ENCODE measurements around the gene APOL6. TPM values are rescaled to one million over a fixed set of nuclear protein-coding genes. Genes with fewer than 3 reads are reported as not detected.
"Not testable (repeated sequence)": the region's sequence is repeated elsewhere in the genome, so short reads cannot be mapped to it uniquely, and the experiment has no call there.

Gene APOL6
- total RNA-seq, 1 donor from 2014 or later: 5.1 TPM

DNA sequence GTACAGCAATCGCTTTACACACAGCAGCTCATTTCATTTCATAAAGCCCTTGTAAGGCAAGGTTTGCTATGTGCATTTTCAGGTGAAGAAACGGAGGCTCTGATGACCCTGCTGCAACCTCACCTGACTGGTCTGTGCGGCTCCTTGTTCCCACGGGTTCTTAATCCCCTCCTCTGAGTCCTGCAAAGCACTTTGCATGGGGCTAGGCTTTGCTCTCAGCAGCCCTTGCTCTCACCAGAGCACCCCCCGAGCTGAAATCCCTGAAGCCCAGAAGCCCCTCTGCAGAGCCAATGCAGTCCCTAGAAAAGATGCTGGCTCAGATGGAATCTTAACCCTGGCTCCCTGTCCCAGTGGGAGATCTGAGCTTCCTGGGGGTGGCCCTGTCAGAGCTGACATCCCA lies 11.0 kb upstream of the APOL6 start:
- DNase-seq (ENCODE audit: low read depth, low spot score): no peak

- no peak for DNase-seq (ENCODE audit: low read depth, low spot score)
Measured at GRCh38 chr22:35638001-35638400, 10.2 kb upstream of the APOL6 start.

GRCh38 chr22:35638410-35638809 lies 9.8 kb upstream of the APOL6 start:
- DNase-seq (ENCODE audit: low read depth, low spot score): no peak

DNA sequence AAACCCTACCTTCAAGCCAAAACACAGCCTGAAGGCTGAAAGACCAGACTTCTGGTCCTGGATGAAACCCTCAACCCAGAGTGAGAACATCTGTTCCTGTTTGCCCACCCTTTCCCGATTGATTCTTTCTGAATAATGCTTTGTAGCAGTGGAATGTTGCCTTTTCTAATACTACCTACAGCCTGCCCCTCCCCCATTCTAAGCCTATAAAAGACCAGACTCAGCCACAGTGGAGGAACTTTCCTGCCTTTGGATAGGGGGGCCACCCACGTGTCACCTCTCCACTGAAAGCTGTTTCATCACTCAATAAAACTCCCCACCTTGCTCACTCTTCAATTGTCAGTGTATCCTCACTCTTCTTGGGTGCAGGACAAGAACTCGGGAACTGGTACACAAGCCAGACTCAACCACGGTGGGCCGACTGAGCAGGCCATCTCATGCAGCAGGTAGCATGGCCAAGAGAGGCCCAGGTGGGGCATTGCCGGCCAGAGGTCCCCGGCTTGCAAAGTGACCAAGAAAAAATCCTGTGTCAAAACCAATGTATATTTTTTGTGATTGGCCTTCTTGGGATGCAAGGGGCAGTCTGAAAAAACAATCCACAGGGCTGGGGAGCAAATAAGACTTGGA lies 6.6 kb upstream of the APOL6 start:
- no peak for DNase-seq (ENCODE audit: low read depth, low spot score)

DNA sequence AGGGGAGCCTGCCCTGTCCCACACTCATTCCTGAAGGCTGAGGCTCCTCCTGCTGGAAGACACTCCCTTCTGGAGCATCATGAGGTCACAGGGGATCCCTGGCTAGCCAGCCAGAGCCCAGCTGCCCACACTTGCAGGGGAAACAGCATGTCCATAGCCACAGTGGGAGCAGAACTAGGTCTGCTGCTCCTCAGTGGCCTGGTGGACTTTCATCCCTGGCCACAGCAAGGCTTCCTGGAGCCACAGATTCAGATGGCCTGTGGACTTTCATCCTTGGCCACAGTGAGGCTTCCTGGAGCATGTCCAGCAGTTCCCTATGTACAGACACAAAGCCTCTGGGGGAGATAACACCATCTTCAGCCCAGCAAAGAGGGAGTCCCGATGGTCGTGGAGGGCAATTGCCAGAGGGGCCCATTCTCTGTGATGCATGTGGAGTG lies 5.9 kb upstream of the APOL6 start:
- DNase-seq (ENCODE audit: low read depth, low spot score): no peak

DNA sequence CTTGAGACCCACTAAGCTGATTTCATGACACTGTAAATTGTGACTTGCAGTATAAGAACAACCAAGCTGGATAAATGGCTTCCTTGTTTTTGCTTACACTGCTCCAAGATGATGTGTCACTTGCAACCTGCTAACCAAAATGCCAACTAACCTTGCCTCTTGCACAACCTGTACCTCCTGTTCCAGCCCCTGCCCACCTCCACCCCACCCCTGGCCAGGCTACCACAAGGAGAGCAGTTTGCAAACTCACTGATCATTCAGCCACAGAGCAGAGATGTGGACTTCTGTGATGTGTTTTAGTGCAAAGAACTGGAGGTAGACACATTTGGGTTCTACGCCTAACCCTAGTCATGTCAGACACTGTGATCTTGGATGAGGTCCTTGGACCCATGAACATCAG lies 4.3 kb upstream of the APOL6 start:
- no peak for DNase-seq (ENCODE audit: low read depth, low spot score)

DNA sequence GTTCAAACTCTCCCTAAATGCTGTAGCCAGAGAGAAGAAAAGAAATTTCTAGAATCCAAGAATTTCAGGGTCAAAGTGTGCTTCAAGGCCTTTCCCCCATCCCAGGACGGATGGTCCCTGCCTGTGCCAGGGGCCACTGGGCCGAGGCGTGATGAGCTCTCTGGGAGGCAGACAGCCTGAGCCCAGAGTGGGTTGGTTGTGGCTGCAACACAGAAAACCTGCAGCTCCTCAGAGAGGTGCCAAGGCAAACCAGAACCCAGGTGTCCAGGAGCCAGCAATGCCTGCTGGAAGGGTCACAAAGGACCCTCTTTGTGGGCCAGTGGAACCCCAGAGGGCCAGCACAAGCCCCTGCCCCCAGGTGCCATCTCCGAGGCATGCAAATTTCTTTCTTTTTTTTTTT lies 2.6 kb upstream of the APOL6 start:
- no peak for DNase-seq (ENCODE audit: low read depth, low spot score)

- no peak for DNase-seq (ENCODE audit: low read depth, low spot score)
Measured at GRCh38 chr22:35649026-35649553, 844 bp downstream of the APOL6 start.

- DNase-seq (ENCODE audit: low read depth, low spot score): no peak
Measured at GRCh38 chr22:35649636-35650250, 1.5 kb downstream of the APOL6 start.

GRCh38 chr22:35651085-35651484 lies 2.8 kb downstream of the APOL6 start:
- no peak for DNase-seq (ENCODE audit: low read depth, low spot score)

GRCh38 chr22:35653824-35654223 lies 5.6 kb downstream of the APOL6 start:
- DNase-seq (ENCODE audit: low read depth, low spot score): no peak

- DNase-seq (ENCODE audit: low read depth, low spot score): no peak
Measured at GRCh38 chr22:35656284-35656752, 8.1 kb downstream of the APOL6 start.

GRCh38 chr22:35657571-35658312 lies 9.5 kb downstream of the APOL6 start:
- DNase-seq (ENCODE audit: low read depth, low spot score): no peak

DNA sequence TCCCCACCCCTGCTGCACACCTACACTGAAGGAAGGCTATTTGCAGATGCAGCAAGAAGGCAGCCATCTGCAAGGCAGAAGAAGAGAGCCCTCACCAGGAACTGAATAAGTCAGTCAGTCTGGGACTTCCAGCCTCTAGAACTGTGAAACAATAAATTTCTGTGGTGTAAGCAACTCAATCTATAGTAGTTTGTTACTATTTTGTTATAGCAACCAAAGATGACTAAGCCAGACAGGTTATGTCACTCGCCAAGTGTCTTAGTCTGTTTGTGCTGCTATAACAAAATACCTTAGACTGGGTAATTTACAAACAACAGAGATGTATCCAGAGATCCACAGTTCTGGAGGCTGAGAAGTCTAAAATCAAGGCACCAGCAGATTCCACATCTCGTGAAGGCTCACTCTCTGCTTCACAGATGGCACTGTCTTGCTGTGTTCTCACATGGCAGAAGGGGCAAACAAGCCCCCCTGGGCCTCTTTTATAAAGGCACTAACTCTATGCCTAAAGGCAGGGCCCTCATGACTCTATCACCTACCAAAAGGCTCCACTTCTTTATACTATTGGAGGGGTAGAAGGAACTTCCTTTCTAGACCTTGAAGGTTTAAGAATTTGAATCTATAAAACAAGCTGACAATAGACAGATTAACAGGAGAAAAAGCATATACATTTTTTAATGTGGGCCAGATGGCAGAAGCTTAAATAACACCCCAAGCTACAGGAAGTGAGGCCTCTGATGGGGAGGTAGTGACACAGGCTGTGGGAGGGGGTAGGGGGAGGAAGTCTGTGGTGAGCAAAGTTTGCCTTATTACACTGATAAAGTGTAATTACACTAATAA lies 12.3 kb downstream of the APOL6 start:
- DNase-seq (ENCODE audit: low read depth, low spot score): no peak

- DNase-seq (ENCODE audit: low read depth, low spot score): no peak
Measured at GRCh38 chr22:35661464-35661863, 13.2 kb downstream of the APOL6 start.

GRCh38 chr22:35662914-35663313 lies 14.7 kb downstream of the APOL6 start:
- DNase-seq (ENCODE audit: low read depth, low spot score): no peak

DNA sequence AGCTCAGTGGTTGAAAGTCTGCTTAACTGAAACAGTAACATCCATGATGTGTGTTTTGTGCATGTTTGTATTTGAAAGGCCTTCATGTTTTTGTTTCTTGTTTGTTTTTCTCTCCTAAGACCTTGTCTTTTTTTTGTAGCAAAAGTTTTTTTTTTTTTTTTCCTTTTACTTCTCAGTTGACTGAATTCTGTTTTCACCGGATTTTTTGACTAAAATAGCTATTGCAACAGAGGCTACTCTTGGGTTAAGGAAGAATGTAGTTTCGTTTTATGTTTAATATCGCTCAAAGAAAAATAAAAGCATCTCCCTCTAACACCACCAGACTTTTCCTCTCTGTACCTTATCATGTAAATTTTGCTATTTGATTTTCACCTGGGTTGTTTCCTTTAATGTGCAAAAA lies 15.1 kb downstream of the APOL6 start:
- no peak for DNase-seq (ENCODE audit: low read depth, low spot score)

- DNase-seq (ENCODE audit: low read depth, low spot score): no peak
Measured at GRCh38 chr22:35664955-35665587, 16.8 kb downstream of the APOL6 start.

DNA sequence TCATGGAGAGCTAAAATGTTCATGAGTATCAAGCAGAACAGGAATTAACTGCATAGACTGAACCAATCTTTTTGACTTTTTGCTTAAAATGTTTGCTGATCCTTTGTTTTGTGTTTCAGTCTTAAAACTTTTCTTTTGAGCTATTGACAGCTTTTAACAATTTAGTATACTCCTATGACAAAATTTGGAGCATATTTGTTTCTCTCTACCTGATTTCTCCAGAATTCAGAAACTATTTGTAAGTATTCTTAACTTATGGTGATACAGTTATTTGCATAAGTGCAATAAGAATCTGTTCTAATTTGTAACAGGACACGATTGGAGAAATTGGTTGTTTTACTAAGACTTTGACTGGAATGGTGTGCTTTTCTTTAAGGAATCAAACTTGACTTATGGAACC lies 18.5 kb downstream of the APOL6 start:
- not testable (repeated sequence) for DNase-seq (ENCODE audit: low read depth, low spot score)

DNA sequence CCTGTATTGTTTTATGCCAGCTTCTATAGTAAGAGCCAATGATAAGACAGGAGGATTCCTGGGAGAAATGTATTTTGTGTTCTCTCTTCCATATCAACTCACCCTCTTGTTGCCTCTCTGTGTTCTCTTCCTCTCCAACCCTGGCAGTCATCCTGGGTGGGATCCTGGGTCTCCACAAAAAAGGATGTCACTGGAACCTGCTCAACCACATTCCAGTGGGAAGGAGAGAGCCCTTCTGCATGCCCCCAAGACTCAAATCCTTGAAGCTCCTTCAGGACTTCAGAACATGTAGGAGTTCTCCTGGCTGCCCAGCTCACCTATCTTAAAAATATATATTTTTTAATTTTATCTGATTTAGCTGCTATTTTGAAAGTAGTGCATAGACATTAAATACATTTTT lies 26.1 kb downstream of the APOL6 start:
- no peak for DNase-seq (ENCODE audit: low read depth, low spot score)

GRCh38 chr22:35676065-35676464 lies 27.8 kb downstream of the APOL6 start:
- DNase-seq (ENCODE audit: low read depth, low spot score): not testable (repeated sequence)

Data from pulmonary artery endothelial cell (primary cell).